Subcutaneous adipose tissue (tissue), 4 donors: ENCODE results near the gene TRMO. TPM values are rescaled to one million over a fixed set of nuclear protein-coding genes. Genes with fewer than 3 reads are reported as not detected.

Experiments used
- total RNA-seq, 4 donors: library from RNA; depleted of rRNA; stranded (reverse); fragments of >200 nt; gene quantifications; one replicate each; pipeline ENCODE4 v1.1.0, GENCODE V29; 2016
- TF ChIP-seq, protein P1 (sequence below): fragments of 450-650 bp; IDR thresholded peaks from one replicate; pipeline ENCODE4 v1.5.1; 2016; ENCODE audit warnings: low read depth, mild to moderate bottlenecking, control low read depth, antibody characterized with exemption, moderate library complexity

Gene TRMO, protein sequence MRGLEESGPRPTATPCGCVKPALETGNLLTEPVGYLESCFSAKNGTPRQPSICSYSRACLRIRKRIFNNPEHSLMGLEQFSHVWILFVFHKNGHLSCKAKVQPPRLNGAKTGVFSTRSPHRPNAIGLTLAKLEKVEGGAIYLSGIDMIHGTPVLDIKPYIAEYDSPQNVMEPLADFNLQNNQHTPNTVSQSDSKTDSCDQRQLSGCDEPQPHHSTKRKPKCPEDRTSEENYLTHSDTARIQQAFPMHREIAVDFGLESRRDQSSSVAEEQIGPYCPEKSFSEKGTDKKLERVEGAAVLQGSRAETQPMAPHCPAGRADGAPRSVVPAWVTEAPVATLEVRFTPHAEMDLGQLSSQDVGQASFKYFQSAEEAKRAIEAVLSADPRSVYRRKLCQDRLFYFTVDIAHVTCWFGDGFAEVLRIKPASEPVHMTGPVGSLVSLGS
- total RNA-seq: 10 to 100 TPM; 21.7 to 29.5 (median 26.3) TPM

DNA sequence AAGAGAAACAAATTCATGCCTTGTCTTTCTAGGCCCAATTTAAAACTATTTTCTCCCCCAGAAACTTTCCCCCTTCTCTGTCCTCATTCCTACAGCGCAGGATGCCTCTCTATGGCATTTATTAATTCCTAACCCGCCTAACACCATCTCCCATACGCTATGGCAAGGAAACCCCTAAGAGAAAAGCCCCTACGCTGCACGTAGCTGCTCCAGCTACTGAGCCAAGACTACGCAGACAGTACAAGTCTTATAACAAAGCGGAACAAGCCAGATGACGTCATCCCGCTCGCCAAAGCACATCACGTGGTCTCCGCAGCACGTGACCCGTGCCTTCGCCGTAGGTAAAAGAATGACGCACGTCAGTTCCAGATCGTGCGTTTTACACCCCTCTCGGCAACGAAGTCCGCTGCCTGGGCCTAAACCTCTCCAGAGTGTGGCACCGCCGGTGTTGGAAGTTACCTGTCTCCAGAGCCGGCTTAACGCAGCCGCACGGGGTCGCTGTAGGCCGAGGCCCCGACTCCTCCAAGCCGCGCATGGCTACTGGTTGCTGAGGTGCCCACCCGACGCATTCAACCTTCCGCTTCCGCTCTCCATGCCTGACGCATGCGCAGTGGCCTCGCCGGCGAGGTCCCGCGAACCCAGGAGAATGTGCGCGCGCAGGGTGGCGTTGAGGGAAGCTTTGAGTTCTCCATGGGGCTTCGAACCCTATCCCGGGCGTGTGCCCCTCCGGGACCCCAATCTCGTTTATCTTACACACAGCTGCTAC lies at the start of gene TRMO:
TRMO (minus strand) TSS at position 542 of the 766 bp plus-strand sequence; CDS start at position 535, 7 bp downstream.
- TF ChIP-seq, protein P1, sequence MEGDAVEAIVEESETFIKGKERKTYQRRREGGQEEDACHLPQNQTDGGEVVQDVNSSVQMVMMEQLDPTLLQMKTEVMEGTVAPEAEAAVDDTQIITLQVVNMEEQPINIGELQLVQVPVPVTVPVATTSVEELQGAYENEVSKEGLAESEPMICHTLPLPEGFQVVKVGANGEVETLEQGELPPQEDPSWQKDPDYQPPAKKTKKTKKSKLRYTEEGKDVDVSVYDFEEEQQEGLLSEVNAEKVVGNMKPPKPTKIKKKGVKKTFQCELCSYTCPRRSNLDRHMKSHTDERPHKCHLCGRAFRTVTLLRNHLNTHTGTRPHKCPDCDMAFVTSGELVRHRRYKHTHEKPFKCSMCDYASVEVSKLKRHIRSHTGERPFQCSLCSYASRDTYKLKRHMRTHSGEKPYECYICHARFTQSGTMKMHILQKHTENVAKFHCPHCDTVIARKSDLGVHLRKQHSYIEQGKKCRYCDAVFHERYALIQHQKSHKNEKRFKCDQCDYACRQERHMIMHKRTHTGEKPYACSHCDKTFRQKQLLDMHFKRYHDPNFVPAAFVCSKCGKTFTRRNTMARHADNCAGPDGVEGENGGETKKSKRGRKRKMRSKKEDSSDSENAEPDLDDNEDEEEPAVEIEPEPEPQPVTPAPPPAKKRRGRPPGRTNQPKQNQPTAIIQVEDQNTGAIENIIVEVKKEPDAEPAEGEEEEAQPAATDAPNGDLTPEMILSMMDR: no peak

DNA sequence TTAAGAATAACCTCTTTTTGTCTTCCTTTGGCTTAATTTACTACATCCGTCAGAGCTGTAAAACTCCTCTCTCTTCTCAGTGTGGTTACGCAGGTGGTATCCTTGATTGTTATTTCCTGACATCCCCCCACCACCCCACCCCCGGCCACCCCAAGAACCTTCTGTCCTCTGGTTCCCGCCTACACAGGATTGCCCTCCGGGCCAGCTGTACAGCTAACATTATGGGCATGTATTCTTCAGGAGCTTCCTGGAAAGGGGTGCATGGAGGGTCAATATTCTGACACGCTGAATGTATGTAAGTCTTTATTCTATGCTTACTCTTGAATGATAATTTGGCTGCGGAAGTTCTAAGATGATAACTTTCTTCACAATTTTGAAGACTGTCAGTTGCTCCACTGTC lies 47.9 kb upstream of the TRMO start:
- TF ChIP-seq, protein P1: no peak

DNA sequence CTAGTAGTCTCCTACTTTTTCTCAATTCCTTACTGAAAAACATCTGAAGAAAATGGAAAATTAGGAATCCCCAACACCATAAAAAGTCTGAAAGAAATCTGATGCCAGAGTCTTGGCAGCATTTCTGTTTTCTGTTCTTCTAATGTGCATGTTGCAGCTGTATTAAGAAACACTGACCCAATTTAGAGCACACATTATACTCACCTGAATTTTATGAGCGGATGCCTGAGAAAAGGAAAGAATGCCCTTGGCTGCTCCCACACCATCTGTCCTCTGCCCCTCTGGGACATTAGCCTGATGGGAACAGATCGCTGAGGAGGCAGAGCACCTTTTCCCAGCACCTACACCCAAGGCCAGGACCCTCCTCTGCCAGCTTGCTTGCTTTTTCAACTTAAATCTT lies 46.7 kb upstream of the TRMO start:
- TF ChIP-seq, protein P1: no peak

DNA sequence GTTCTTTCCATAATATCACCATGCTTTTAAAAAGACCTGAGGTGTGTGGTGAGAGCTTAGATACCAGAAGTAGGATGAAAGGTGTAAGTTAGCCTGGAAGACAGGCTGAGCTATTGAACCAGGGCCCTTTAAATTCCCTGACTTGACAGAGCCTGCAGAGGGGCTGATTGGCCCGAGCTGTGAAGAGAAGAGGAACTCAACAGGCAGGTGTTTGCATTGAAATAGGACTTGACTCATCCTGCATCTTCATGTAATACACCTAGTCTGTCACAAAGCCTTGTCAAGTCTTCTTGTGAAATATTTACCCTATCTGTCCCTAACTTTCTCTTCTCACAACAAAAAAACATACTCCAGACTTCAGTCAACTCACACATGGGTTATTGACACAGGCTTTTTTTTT lies 44.2 kb upstream of the TRMO start:
- TF ChIP-seq, protein P1: no peak

DNA sequence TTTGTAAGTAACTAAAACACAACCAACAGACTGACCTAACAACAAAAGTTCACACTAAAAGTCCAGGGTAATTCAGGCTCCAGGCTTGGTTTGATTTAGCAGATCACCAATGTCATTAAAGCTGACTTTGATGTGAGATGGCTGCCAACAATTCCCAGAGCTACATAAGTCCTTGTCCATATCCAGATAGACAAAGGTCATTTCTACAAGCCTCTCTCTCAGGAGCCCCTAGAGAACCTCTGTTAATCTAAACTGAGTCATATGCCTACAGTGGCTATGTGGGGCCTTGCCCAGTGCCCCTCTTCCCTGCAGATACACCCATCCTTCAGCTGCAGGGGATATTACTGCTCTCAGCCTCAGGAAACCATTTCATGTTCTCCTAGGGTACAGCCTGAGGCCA lies 42.6 kb upstream of the TRMO start:
- TF ChIP-seq, protein P1: no peak

DNA sequence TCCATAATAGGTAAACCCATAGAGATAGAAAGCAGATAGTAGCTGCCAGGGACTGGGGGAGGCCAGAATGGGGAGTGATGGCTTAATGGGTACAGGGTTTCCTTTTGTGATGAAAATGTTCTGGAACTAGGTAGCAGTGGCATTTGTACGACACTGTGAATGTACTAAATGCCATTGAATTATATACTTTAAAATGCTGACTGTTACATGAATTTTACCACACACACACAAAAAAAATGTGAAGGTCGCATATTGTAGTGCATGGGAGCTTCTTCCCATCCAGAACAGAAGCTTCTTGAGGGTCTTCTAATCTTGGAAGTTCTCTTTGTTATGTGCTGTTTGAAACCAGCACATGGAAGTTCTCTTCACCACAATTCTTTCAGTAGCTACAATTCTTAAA lies 40.9 kb upstream of the TRMO start:
- TF ChIP-seq, protein P1: no peak

DNA sequence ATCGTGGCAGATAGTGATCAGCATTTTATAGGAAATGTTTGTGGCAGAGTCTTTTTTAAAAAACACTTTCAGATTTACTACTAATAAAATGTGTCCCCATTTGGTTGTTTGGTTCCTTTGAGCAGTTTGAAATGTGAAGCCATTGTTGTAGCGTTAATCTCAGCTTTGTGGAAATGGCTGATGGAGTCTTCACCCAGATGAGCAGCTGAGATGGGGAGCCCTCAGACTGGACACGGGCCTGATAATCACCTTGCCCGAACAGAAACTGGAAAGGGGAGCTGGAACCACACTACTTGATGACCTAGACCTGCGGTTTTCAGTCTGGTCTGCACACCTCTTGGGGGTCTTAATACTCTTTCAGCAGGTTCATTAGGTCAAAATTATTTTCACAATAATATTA lies 40.3 kb upstream of the TRMO start:
- TF ChIP-seq, protein P1: no peak
